GM10248 (cell line): ENCODE data around the gene KIAA1210.
"Not testable (repeated sequence)": the region's sequence is repeated elsewhere in the genome, so short reads cannot be mapped to it uniquely, and the experiment has no call there.

Source experiments
- CTCF ChIA-PET: fragments of 300-600 bp; sonication (Branson Sonifier 250); formaldehyde crosslinking; extraction: SDS; loops from one replicate; lab custom pipeline; 2021; ENCODE audit warnings: antibody characterized with exemption; lab: Yijun Ruan, JAX
- POLR2A ChIA-PET: fragments of 350-650 bp; sonication (Branson Sonifier 250); formaldehyde crosslinking; extraction: SDS; loops from one replicate; lab custom pipeline; 2020; ENCODE audit warnings: antibody characterized with exemption; lab: Yijun Ruan, JAX
- DNase-seq: peaks from one replicate; pipeline ENCODE4 v3.0.0; 2012; ENCODE audit errors: extremely low spot score
- CTCF ChIP-seq: IDR thresholded peaks from 2 replicates; pipeline ENCODE4 v1.5.1; 2012; ENCODE audit warnings: mild to moderate bottlenecking, low read depth; ENCODE audit errors: extremely low read depth, missing control alignments, control extremely low read depth

The KIAA1210 gene

GRCh38 chrX:119036107-119037029 is 91.2 kb downstream of the KIAA1210 start:
- TF ChIP-seq CTCF, result no peak
- ChIA-PET POLR2A (no interaction called here), CTCF (interaction anchor here (1.2 kb wide), 1 partner anchor 188 kb away, joined by 3 read pairs; no protein-coding TSS in a partner anchor)
- no peak for DNase-seq

- no peak for TF ChIP-seq CTCF
- ChIA-PET CTCF (no interaction called here), POLR2A (no interaction called here)
- no peak for DNase-seq
Measured at GRCh38 chrX:119030990-119031389, 96.6 kb downstream of the KIAA1210 start.

- CTCF ChIA-PET, result interaction anchor here (2.5 kb wide), 1 partner anchor 20 kb away, joined by 6 read pairs; no protein-coding TSS in a partner anchor
- POLR2A ChIA-PET, DNase-seq: not testable (repeated sequence)
Measured at GRCh38 chrX:119029656-119030055, 98.0 kb downstream of the KIAA1210 start.

GRCh38 chrX:119028733-119029330 is 98.8 kb downstream of the KIAA1210 start:
- DNase-seq, result no peak
- ChIA-PET CTCF (interaction anchor here (2.5 kb wide), 1 partner anchor 20 kb away, joined by 6 read pairs; no protein-coding TSS in a partner anchor), POLR2A (no interaction called here)
- TF ChIP-seq CTCF, result no peak
